HTERT RPE-1 (cell line): Measurements from ENCODE around the gene LPP.

Experiments
- in situ Hi-C: fragments of 300-500 bp; cut with MboI; formaldehyde crosslinking; loops from 4 replicates; pipeline ENCODE4 v1.14.3; 2020; ENCODE audit warnings: low sequenced_read_pairs

Gene LPP

DNA sequence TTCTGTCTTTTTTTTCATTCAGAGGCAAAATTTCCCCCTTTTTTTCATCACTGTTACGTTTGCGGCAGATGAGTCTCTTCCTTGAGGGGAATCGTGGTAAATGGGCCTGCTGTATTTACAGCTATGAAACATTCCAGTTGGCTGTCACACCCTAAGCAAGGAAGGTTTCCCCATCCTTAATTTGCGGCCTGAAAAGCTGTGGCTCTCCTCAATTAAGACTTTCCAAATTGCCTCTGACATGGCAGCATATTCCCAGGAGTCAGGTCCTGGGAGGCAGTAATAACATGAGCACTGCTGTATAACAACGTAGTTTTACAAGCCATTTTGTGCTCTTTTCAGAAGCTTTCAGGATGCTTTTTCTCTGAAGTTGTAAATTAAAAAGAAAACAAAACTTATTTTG is 420.9 kb downstream of the LPP start:
- in situ Hi-C loops, result no loop called here

DNA sequence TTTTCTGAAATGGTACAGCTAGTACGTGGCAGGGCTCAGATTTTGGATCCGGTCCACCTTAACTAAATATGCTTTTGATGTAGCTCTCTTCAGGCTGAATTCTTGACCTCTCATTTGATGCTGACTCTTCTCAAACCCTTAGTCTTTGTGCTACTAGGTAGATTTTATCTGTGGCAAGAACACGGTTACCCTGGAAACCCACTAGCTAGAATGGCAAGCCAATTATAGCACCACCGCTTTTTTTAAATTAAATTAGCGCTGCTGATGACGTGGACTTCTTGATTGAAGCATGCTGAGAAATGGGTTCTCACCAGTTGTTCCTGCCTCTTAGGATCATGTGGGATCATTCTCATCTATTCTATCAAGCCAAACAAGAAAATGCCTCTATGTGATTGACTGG is 421.5 kb downstream of the LPP start:
- in situ Hi-C loops, result no loop called here

DNA sequence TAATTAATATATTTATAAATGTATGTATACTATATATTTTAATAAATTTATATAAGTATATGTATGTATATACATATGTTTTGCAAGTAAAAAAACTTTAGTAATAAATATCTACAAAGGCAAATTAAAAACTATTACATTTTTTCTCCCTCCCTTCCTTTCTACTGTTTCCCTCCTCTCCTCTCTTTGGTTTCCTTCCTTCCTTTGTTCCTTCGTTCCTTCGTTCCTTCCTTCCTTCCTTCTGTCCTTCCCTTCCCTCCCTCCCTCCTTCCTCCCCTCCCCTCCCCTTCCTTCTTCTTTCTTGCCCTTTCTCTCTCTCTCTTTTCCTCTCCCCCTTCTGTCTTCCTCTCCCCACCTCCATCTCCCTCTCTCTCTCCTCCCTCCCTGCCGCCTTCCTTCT is 423.6 kb downstream of the LPP start:
- in situ Hi-C loops, result no loop called here

DNA sequence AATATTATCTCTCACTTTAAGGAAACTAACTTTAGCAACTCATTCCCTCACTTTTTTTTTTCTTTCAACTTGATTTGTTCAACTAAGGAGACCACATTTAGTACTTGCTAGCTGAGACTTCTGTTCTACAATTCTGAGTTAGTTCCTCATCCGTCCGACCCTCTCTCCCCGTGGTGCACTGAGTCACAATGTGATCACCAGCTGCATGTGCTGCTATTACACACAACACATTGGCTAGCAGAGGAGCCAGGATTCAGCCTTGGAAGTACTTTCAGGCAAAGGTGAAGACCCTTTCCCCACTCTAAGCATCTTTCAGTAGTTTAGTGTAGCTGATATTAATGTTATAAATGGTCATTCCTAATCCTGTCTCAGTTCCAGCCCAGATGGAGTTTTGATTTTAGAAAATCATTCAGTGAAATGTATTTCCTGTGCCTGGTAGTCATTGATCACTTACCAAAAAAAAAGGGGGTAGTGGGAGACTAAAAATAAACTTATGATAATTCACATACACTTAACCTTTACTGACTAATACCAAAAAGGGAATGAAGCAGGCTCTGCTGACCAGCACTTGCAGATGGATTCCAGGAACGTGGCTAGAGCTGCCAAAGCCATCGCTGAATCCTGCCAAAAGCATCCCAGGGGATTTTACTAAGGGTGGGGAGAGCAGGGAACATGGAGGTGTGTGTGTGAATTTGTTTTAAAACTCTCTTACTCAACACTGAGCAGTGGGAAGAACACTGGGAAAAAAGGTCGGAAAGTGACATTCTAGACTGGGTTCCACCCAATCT is 424.8 kb downstream of the LPP start:
- in situ Hi-C loops, result no loop called here

DNA sequence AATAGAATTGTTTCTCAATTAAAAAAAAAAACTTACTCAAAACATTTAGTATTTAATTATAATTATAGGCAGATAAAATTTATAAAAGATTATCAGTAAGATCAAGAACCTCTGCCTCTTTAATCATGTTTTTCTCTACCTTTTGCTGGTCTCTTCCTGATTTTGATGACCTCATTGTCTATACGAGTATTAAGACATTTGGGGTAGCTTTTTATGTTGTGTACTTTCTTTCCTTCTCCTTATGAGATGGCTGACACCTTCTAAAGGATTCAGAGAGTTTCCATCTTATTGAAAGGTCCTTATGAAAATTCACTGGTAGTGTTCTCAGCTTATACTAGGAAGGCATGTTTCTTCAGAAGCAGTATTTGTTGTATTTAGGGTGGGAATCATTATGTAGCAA is 426.3 kb downstream of the LPP start:
- in situ Hi-C loops, result no loop called here

DNA sequence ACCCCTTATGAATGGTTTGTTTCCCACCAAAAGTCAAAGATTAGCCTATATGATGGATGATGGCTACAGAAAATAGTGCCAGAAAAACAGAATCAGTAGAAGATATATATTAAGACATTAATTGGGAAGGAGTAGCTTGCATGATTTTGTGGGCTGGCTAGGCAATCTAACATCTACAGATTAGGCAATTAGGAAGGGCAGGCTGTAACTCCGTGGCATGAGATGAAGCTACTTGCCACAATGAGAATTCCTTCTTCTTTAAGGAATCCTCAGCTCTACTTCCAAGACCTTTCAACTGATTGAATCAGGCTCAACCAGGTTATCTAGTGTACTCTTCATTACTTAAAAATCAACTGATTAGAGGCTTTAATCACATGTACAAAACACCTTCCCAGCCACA is 426.7 kb downstream of the LPP start:
- in situ Hi-C loops, result no loop called here

DNA sequence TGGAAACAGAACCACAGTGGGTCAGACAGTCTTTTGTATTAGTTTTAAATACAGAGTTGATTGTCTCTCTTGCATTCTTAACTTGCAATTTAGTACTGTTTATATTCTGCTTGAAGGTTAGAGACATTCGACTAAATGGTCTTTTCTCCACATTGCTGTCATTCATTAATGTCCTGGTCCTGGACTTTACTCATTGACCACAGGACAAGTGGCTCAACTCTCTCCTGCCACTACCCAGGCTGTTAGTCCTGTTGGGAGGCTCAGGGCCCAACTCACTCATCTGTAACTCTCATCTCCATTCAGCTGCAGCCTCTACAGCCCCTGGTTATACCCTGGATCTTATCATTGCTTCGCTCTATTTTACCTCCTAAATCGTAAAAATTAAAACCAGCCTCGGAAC is 427.4 kb downstream of the LPP start:
- in situ Hi-C loops, result no loop called here

DNA sequence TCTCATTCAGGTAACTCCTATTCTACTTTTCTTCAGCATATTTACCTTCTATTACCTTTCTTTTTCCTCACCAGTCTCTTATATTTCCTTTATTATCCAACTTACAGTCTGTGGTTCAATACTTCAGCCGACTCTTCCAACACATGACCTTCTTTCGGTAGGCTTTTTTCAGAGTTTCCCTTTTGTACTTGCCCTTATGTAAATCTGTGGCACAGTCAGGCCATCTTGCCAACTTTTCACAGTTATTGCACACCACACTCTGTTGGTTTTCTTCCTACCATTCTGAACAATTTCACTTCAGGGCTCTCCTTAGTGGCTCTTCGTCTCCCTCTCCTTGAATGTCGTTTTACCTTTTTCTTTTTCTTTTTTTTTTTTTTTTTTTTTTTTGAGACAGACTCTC is 427.8 kb downstream of the LPP start:
- in situ Hi-C loops, result no loop called here

DNA sequence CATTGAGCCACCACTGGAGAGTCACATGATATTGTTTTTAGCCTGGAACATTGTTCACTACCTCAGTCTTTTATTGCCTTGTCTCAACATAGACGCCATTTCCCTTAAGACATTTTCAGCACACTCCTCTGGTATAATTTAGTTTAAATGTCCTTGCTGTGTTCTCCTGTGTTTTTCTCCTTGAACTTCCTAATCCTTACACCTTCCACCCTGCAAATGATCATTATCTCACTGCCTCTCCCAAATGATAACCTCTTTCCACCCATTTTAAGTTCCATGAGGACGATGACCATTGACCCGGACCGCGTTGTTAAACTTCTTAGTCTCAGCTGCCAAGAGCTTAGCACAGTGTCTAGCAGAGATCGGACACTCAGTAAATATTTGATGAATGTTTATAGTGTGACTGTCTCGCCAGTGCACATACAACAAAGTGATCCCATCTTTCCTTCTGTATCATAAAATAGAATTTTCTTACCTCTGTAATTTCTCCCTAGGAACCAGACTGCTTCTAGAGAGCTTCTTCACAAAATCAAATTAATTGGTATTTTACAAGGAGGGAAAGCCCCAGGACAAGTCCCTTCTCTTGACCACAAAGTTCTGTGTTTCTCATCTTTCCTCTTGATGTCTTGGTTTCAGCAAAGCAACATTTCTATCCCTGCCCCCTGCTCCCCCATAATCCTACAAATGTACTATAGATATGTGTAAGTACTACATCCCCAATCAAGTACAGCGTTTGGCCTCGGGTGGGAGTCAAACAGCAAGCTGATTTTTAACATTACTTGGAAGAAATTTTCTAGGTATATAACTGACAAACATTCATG is 429.6 kb downstream of the LPP start:
- in situ Hi-C loops, result no loop called here

DNA sequence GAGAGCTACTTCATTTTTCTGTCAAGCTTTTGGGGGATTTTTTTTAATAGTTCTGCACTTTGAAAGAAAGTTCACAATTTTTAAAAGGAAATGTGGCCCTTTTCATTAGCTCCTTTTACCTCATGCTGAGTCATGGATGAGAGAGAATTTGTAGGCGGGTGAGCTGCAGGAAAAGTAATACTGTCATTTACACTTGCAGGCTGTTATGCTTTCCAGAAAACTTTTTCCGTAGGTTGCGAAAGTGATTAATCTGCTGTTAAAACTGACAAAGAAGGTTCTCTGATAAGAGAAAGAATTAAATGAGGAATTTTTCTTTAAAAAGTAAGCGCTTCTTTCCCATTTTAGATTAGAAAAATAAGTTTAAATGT is 430.2 kb downstream of the LPP start:
- in situ Hi-C loops, result no loop called here

DNA sequence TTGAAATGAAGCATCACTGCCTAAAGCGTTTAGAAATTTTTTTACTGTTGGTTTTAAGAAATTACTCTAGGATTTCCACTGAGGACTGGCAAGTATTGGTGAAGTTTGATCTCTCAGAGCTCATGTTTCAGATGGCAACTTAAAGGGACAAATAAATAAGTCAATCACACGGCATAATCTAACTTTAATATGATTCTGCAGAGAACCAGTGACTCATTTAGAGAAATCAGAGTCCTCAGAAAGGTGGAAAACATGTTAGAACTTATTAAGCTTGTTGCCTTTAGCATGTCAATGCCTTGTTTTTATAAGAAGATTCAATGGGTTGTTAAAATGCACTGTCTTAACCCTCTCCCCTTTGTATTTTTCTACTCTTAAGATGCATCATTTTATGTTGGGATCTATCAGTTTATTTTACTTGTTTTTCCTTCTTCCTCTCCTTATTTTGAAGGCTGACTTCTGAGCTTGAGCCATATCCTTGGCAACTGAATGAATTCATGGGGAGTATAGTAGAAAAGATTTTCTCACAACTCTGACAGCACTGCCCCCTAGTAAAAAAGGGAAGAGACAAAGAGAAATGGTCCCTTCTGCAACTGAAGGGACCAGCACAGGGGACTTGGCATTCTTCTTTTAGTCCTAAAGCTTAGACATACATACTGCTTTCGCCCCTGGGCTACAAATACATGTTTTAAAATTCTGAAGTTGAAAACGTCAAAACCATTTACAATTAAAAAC is 431.2 kb downstream of the LPP start:
- in situ Hi-C loops, result no loop called here

DNA sequence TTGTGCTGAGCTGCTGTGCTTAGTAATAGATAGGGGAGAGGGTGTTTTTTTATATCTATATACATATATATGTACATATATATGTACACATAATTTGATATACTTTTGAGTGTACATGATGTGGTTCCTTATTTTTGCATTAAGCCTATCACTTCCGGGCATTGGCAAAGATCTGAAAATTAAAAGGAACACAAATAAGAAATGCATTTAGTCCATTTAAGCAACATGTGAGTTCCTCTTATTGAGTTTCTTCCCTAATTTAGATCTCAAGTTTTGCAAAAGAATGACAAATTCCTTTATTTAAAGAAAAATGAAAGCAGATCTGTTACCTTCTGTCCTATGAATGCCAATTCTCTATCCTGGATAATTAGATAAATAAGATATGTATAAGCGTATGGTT is 435.1 kb downstream of the LPP start:
- in situ Hi-C loops, result no loop called here

DNA sequence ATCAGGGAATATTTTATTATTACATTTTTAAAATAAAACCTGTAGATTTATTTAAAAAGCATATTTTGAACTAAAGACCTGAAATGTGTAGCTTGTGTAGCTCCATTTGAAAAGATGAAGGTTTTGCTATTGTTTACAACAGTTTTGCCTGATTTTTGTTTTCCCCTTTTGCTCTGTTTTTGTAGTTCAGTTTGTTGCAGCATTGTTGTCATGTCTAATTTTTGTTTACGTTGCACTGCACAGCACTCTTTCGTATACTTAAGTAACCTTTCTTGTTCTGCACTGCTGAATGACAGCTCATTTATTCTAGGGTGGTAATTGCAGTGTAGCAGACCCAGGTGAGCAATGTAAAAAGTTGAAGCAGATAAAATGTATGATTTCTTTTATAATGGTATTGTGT is 435.8 kb downstream of the LPP start:
- in situ Hi-C loops, result no loop called here

DNA sequence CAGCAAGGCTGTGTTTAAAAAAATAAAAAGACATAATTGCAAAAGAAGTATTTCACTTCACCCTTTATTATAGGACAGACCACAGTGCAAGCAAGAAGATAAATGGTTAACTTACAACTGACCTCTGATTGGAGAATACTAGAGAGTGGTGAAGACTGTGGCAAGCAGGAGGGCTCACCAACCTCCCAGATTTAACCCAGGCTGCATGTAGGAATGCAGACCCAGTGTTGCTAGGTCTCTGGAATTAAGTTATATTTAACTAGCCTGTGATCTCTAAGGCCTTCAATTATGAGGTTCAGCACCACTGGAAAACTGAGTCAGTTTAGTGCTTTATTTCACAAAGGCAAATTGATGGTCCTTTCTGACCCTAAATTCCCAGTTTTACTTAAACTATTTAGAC is 436.6 kb downstream of the LPP start:
- in situ Hi-C loops, result no loop called here

DNA sequence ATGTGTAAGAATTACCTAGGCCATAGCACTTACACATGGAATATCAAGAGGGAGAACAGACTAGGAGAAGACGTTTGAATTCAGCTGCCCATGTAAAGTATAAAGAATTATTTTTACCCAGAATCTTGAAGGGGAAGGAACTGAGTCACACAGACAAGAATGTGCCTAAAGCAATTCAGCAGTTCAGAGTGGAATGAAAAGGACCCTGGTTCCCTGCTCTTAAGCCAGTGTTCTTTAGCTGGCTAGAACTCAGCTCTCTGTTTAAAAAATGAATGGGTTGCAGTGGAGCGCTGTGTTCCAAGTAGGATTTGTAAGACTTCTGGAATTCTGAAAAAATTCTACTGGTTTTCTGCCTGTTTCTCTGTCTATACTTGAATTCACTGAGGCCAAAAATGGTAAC is 440.2 kb downstream of the LPP start:
- in situ Hi-C loops, result no loop called here

DNA sequence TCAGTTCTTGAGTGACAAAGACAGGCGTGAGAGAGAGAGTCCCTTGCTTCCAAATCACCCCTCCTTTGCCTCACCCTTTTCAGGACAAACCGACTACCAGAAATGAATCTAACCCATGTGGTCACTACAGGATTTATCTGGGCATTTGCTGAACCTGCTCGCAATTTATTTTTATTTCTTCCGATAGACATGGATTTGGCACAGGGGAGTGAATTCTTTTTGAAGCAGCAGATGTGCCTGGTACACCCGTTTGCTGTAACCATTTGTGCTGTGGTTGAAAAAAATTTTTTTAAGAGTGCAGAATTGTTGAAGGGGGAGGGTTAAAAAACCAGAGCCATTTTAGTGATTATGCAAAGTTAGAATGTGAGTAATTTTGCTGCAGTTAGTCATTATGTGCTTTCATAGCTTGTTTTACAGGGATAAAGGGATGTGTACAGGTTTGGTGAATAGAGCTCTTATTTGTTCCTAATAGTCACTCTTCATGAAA is 442.0 kb downstream of the LPP start:
- in situ Hi-C loops, result no loop called here

DNA sequence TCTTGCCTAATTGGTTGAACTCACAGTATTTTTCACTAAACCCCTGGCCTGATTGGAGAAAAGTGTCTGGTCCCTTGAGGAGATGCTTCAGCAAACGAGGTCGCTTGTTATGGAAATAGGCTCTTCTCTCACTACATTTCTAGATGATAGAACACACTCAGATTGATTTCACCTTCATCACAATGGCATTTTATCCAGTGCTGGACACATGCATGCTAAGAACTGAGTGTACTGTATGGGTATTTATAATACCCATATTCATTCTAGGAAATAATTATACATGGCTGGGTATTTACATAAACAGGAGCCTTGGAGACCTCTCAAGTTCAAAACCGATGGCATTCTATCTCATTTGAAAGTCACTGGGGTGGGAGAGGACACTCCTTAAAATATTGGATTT is 444.9 kb downstream of the LPP start:
- in situ Hi-C loops, result no loop called here

DNA sequence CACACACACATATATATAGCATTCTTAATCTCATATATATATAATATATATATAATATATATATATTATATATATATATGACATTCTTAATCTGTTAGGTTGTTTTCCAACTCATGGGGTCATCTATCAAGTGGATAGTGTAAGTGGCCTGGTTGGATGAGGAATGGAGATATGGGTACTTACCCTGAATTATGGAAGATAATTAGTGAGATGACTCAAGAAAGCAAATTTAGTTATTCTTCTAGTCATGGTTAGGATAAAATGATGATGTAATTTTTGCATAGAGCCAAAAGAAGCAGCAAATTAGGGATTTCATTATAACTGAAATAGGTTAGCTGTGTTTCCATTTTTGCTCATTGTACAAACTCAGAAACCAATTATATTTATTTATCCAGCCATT is 448.2 kb downstream of the LPP start:
- in situ Hi-C loops, result no loop called here

DNA sequence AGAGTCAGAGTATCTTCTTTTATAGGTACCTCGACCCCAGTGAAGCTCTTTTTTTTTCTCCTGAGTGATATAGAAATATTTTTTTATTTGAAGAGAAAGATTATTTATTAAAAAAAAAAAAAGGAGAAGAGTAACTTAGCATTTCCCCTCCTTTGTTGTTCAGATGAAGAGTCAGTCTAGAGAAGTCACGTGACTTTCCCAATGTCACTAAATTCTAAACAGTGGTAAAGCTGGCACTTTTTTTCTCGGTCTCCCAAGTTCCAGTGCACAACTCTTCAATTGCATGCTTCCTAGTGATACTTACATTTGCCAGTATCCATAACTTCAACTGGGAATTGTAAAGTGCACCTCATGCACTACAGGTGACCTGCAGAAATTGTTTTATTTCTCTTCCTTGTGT is 448.7 kb downstream of the LPP start:
- in situ Hi-C loops, result no loop called here

DNA sequence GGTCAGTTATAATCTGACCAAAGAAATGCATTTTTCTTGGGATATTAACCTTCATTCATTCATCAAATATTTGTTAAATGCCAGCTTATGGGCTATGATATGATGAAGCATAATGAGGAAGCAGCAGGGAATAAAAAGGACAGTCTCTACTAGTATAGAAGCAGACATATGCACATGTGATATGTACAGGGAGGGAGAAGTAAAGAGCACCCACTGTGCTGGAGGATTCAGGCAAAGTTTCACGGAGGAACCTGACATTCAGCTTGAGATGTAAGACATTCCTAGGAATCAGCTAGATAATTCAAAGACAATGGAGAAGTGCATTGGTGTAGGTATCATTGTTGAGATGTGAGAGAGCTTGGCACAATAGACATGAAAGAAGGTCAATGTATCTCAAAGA is 450.7 kb downstream of the LPP start:
- in situ Hi-C loops, result no loop called here

DNA sequence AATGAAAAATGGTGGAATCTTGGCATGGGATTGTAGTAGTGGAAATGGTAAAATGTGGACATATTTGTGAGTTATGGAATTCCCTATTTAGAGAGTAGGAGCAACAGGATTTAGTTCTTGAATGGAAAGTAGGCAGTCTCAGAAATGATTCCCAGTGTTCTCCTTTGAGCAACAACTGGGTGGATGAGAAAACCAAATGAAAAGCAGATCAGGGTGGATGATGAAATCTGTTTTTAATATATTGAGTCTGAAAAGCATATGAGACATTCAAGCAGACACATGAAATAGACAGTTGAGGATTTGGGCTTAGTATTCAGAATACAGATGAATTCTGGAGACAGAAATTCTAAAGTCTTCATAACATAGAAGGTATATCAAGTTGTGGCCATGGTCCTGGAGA is 451.3 kb downstream of the LPP start:
- in situ Hi-C loops, result no loop called here

DNA sequence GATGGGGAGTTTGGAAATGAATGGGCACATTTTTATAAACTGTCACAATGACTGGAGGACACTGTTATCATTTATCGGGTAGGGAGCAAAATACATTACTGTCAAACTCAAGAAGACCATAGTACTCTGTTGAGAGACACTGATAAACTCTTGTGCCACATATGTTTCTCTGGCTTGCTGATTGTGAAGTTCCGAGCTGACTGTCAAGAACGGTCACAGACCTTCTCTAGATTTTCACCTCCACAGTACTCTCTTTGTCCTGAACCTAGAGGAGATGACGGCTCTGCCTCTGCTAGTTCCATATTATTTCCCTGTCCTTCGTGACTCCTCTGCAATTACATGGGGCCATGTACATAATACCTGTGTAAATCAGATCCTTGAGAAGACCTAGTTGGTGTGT is 451.9 kb downstream of the LPP start:
- in situ Hi-C loops, result no loop called here
